HUDEP-2 (cell line): ENCODE data around the gene SLC25A17.
"Not testable (repeated sequence)": the region's sequence is repeated elsewhere in the genome, so short reads cannot be mapped to it uniquely, and the experiment has no call there.

ENCODE experiments used
- DNase-seq, 76 experiments: peaks; one replicate each; lab custom pipeline; 2025; ENCODE audit not compliant: unreplicated experiment in 76 of 76; lab: John Stamatoyannopoulos, UW

Gene SLC25A17

DNA sequence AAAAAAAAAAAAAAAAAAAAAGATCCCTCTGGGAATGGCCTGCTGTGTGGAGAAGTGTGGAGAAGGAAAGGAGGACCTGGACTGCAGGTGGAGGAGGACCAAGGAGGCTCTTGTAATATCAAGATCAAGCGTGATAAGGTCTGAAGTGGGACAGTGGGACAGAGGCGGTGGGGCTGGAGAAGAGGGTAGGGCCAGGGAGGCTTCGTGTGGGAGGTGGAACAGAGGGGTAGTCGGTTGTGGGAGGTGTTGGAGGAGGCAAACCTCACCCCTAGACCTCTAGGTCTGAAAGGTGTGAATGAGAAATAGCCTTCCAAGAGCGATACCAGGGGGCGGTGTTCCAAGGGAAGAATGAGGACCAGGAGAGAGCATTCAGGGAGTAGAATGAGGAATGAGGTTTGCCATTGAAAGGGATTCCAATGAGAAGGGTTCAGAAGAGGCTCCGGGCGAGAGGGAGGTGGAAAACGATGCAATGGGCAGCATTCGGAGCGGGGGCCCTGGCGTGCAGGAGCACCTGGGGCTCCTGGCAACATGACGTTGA is 95.7 kb downstream of the SLC25A17 start:
- no peak for DNase-seq

DNA sequence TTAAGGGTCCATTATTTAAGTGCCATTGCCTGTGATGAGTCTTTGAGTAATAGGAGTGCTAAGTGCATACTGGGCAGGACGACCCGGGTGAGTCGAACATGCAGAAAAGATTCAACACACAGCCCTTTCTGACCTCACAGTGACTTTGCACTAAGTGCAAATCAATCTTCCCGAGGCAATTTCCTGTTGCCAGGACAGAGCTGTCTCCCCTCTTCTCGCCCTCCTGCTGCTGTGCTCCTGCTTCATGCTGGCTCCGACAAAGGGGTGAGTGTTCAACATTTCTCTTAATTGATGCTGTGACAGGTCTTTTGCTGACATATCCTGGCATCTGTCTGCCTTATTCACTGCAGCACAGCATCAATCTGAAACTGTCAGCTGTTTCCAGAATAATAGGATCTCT is 97.9 kb downstream of the SLC25A17 start:
- DNase-seq = no peak

DNA sequence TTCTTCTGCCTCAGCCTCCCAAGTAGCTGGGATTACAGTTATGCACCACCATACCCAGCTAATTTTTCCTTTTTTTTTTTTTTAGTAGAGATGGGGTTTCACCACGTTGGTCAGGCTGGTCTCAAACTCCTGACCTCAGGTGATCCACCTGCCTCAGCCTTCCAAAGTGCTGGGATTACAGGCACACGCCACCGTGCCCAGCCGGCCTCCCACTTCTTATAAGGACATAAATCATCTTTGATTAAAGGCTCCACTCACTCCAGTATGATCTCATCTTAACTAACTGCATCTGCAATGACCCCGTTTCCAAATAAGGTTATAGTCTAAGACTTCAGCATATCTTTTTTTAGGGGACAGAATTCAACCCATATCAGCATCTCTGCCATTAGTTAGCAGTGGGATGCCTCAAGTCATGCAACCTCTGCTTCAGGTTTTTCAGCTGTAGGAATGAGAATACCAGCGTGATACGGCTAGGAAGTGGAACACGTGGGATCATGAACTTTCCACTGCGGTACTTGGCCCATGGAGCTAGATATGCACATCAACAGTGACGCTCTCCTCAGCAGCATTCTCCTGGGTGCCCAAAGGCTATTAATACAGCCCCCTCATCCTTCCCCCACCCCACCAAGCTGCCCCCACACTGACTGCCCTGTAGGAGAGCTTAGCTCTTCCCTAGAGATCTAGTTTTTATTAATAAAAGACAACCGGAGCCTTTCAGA is 98.4 kb downstream of the SLC25A17 start:
- no peak for DNase-seq

DNA sequence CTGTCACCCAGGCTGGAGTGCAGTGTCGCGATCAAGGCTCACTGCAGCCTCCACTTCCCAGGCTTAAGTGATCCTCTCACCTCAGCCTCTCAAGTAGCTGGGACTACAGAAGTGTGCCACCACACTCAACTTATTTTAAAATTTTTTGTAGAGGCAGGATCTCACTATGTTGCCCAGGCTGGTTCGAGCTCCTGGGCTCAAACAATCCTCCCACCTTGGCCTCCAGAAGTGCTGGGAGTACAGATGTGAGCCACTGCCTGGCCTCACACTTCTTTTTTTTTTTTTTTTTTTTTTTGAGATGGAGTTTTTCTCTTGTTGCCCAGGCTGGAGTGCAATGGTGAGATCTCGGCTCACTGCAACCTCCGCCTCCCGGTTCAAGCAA is 99.0 kb downstream of the SLC25A17 start:
- not testable (repeated sequence) for DNase-seq
